HT1080 (cell line): Measurements from ENCODE around the gene CELF2. TPM values are rescaled to one million over a fixed set of nuclear protein-coding genes. Genes with fewer than 3 reads are reported as not detected.

Experiments used
- DNase-seq: peaks from one replicate; pipeline ENCODE4 v3.0.0-alpha.2; 2015; ENCODE audit warnings: low read depth
- total RNA-seq: library from RNA; depleted of rRNA; stranded (reverse); fragments of >200 nt; shearing (Covaris generic); gene quantifications from 2 replicates; pipeline ENCODE4 v1.2.3, GENCODE V29; 2014

CELF2 gene
- total RNA-seq, 1 experiment from 2014 or later: 9.7 TPM

GRCh38 chr10:11264296-11265048 is 246.8 kb downstream of the CELF2 start:
- DNase-seq: no peak

- no peak for DNase-seq
These were observed 247.8 kb downstream of the CELF2 start for GRCh38 chr10:11265484-11265883.

- no peak for DNase-seq
These were observed 248.8 kb downstream of the CELF2 start for GRCh38 chr10:11266426-11266825.

GRCh38 chr10:11270135-11270857 is 252.6 kb downstream of the CELF2 start:
- peak; percentile 66 for DNase-seq

- no peak for DNase-seq
These were observed 253.1 kb downstream of the CELF2 start for GRCh38 chr10:11270858-11271179.

GRCh38 chr10:11272915-11273389 is 255.3 kb downstream of the CELF2 start:
- no peak for DNase-seq

- DNase-seq: no peak
These were observed 256.8 kb downstream of the CELF2 start for GRCh38 chr10:11274452-11274851.

GRCh38 chr10:11275651-11276050 is 258.0 kb downstream of the CELF2 start:
- no peak for DNase-seq

- no peak for DNase-seq
These were observed 258.8 kb downstream of the CELF2 start for GRCh38 chr10:11276449-11276990.

- DNase-seq: no peak
These were observed 261.6 kb downstream of the CELF2 start for GRCh38 chr10:11279314-11279713.

GRCh38 chr10:11280187-11280932 is 262.7 kb downstream of the CELF2 start:
- DNase-seq: no peak

GRCh38 chr10:11282156-11282555 is 264.5 kb downstream of the CELF2 start:
- DNase-seq: no peak

- no peak for DNase-seq
These were observed 265.0 kb downstream of the CELF2 start for GRCh38 chr10:11282661-11283060.

- no peak for DNase-seq
These were observed 266.8 kb downstream of the CELF2 start for GRCh38 chr10:11284291-11285085.

GRCh38 chr10:11285171-11285570 is 267.5 kb downstream of the CELF2 start:
- DNase-seq: peak; percentile 25

- DNase-seq: no peak
These were observed 268.7 kb downstream of the CELF2 start for GRCh38 chr10:11286261-11286852.

GRCh38 chr10:11288302-11288701 is 270.6 kb downstream of the CELF2 start:
- no peak for DNase-seq

- no peak for DNase-seq
These were observed 272.7 kb downstream of the CELF2 start for GRCh38 chr10:11290156-11290890.

GRCh38 chr10:11292576-11293302 is 275.1 kb downstream of the CELF2 start:
- no peak for DNase-seq
